PC-9 (cell line): Measurements from ENCODE around the gene SMPD3. TPM values are rescaled to one million over a fixed set of nuclear protein-coding genes. Genes with fewer than 3 reads are reported as not detected.

Source experiments
- BruUV-seq: library from RNA; stranded (reverse); fragments of 400-500 nt; replicated peaks from 2 replicates; lab custom pipeline; 2021; lab: Mats Ljungman, UMichigan
- CTCF ChIA-PET: fragments of 300-600 bp; sonication (Branson Sonifier 250); formaldehyde crosslinking; loops from one replicate; lab custom pipeline; 2022; ENCODE audit warnings: antibody characterized with exemption; lab: Charles Lee
- POLR2A ChIA-PET: fragments of 300-600 bp; sonication (Branson Sonifier 250); formaldehyde crosslinking; loops from one replicate; lab custom pipeline; 2022; ENCODE audit warnings: antibody characterized with exemption; ENCODE audit not compliant: unreplicated experiment; lab: Charles Lee
- DNase-seq, 2 experiments: peaks; one replicate each; pipeline versions ENCODE4 v3.0.0 to v3.0.0-alpha.2; 2015 to 2022; ENCODE audit warnings: mixed read lengths in 1 of 2
- H2AFZ ChIP-seq: fragments of 200-600 bp; sonication (generic); 2 replicates; pipeline ENCODE4 v1.8.1; 2017; ENCODE audit warnings: antibody characterized with exemption
- H3F3A ChIP-seq: fragments of 200-600 bp; sonication (generic); 2 replicates; pipeline ENCODE4 v1.8.1; 2017; ENCODE audit warnings: antibody characterized with exemption, mild to moderate bottlenecking, low read depth; ENCODE audit not compliant: insufficient read depth
- H3K27ac ChIP-seq: fragments of 200-600 bp; sonication (generic); 2 replicates; pipeline ENCODE4 v1.6.1; 2016; ENCODE audit warnings: mixed run types
- H3K27me3 ChIP-seq: fragments of 200-600 bp; sonication (generic); 2 replicates; pipeline ENCODE4 v1.6.1; 2016; ENCODE audit warnings: low read depth, mixed run types; ENCODE audit not compliant: insufficient read depth
- H3K36me3 ChIP-seq: fragments of 200-600 bp; sonication (generic); 2 replicates; pipeline ENCODE4 v1.6.1; 2016; ENCODE audit warnings: low read depth, mixed run types
- H3K4me1 ChIP-seq: fragments of 200-600 bp; sonication (generic); replicated peaks from 2 replicates; pipeline ENCODE4 v1.6.1; 2016; ENCODE audit warnings: mixed run types; ENCODE audit not compliant: insufficient read depth
- H3K4me2 ChIP-seq: fragments of 200-600 bp; sonication (generic); 2 replicates; pipeline ENCODE4 v1.6.1; 2017; ENCODE audit warnings: mixed run types
- H3K4me3 ChIP-seq: fragments of 200-600 bp; sonication (generic); 2 replicates; pipeline ENCODE4 v1.6.1; 2016; ENCODE audit warnings: mixed run types
- H3K79me2 ChIP-seq: fragments of 200-600 bp; sonication (generic); 2 replicates; pipeline ENCODE4 v1.6.1; 2017; ENCODE audit warnings: low read depth, mixed run types
- H3K9me2 ChIP-seq: fragments of 200-600 bp; sonication (generic); 2 replicates; pipeline ENCODE4 v1.8.1; 2017; ENCODE audit warnings: mild to moderate bottlenecking; ENCODE audit not compliant: insufficient read depth
- H3K9me3 ChIP-seq: fragments of 200-600 bp; sonication (generic); 2 replicates; pipeline ENCODE4 v1.8.1; 2016; ENCODE audit warnings: low read depth; ENCODE audit not compliant: insufficient read depth
- H4K20me1 ChIP-seq: fragments of 200-600 bp; sonication (generic); 2 replicates; pipeline ENCODE4 v1.8.1; 2017; ENCODE audit not compliant: insufficient read depth
- CTCF ChIP-seq: fragments of 200-600 bp; sonication (generic); conservative IDR thresholded peaks from 2 replicates; pipeline ENCODE4 v1.6.1; 2017; ENCODE audit warnings: mixed run types, antibody characterized with exemption, mild to moderate bottlenecking, moderate library complexity
- EZH2 ChIP-seq: fragments of 200-600 bp; sonication (generic); IDR thresholded peaks from 2 replicates; pipeline ENCODE4 v1.8.0; 2017; ENCODE audit warnings: antibody characterized with exemption, low read depth
- intact Hi-C: fragments of 100-400 bp; cut with micrococcal nuclease; formaldehyde crosslinking; loops from one replicate; pipeline ENCODE4 v1.10.0; 2022; ENCODE audit not compliant: unreplicated experiment
- total RNA-seq: library from RNA; stranded (reverse); gene quantifications from 2 replicates; pipeline ENCODE4 v1.2.3, GENCODE V29; 2021

SMPD3 gene
- total RNA-seq, 1 experiment from 2014 or later: 0.94 TPM

DNA sequence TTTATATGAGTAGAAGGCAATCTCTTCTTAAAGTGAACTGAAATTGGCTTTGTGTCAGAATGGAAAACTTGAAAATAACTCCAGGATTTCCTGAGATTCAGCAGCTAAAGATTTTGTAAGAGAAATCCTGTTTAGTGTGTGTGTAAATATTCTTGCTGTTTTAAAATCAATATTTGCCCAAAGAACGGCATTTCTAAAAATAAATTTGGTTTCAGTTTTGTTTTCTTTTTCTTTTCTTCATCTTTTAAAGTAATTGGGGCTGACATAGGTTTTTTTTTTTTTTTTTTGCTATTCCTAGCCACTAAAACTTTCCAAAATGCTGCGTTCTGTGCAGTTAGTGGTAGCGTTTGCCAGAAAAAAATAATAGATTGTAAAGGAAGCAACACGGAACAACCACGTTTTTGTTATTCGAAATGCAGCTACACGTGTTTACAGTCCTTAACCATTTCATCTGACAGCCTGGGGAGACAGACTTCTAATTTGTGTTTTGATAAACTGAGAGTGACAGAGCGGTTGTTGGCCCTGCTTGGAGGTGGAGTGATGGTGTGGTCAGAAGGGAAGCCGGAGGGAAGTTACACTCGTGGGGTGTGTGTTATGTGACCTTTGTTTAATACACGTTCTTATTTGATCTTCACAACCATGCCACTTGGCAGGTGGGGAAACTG lies 21.6 kb upstream of the SMPD3 start:
- Histone ChIP-seq H4K20me1 (no peaks in the 10 kb centered on the region), H3K9me2 (no peaks in the 10 kb centered on the region), H3K4me1 (peaks cover 27% of the 10 kb centered on the region), H3K9me3 (no peaks in the 10 kb centered on the region), H3K4me2 (0 out of 2 replicates have a peak overlapping the region, but pooled peaks have one; percentile 9), H3K27me3 (no peaks in the 10 kb centered on the region), H2AFZ (no peak overlapping the region), H3K27ac (no peak overlapping the region), H3K79me2 (no peaks in the 10 kb centered on the region), H3F3A (peaks cover 8% of the 10 kb centered on the region), H3K4me3 (no peak overlapping the region), H3K36me3 (no peaks in the 10 kb centered on the region)
- POLR2A ChIA-PET: no interaction called here
- DNase-seq: no peak
- no peak for TF ChIP-seq EZH2
- intact Hi-C loops: no loop called here
- no TSS peak for BruUV-seq
- CTCF ChIA-PET: no interaction called here

GRCh38 chr16:68468842-68469241 lies 20.5 kb upstream of the SMPD3 start:
- Histone ChIP-seq H2AFZ (no peak overlapping the region), H3F3A (no peaks in the 10 kb centered on the region), H3K9me2 (no peaks in the 10 kb centered on the region), H4K20me1 (no peaks in the 10 kb centered on the region), H3K36me3 (no peaks in the 10 kb centered on the region), H3K9me3 (no peaks in the 10 kb centered on the region), H3K4me3 (no peak overlapping the region), H3K4me2 (no peak overlapping the region), H3K27me3 (no peaks in the 10 kb centered on the region), H3K79me2 (no peaks in the 10 kb centered on the region), H3K27ac (no peak overlapping the region), H3K4me1 (peaks cover 19% of the 10 kb centered on the region)
- peak in 1 of 2 experiments; percentile 40 for DNase-seq
- TF ChIP-seq CTCF (no peak), EZH2 (no peak)
- POLR2A ChIA-PET: no interaction called here
- CTCF ChIA-PET: no interaction called here
- intact Hi-C loops: no loop called here
- no TSS peak for BruUV-seq

DNA sequence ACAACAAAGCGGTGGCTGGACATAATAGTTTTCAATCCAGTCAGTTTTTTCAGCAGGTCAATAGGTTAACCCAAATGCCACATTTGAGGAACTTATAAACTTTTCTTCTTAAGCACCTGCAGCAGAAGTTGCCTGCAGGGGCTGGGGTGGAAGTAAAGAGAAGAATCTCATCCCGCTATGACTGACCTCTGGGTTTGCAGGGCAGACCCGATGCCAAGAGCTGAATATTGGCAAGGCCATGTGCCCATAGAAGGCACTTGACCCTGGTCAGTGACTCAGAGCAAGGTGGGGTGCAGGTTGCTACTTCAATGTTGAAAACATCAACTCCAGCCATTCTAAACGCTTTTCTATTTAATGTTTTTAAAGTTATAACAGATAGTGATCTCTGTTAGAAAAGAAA lies 17.9 kb upstream of the SMPD3 start:
- no TSS peak for BruUV-seq
- no peaks in the 10 kb centered on the region for H3K9me3 ChIP-seq
- H3K4me3 ChIP-seq: no peak overlapping the region
- no peak overlapping the region for H2AFZ ChIP-seq
- H3K27me3 ChIP-seq: no peaks in the 10 kb centered on the region
- H3F3A ChIP-seq: no peaks in the 10 kb centered on the region
- DNase-seq: peak in 1 of 2 experiments; percentile 50
- H3K36me3 ChIP-seq: no peaks in the 10 kb centered on the region
- no peak overlapping the region for H3K27ac ChIP-seq
- no peaks in the 10 kb centered on the region for H3K79me2 ChIP-seq
- H3K4me2 ChIP-seq: peak overlapping the region; percentile 3; the same call in 1 of the 2 replicates
- no peaks in the 10 kb centered on the region for H4K20me1 ChIP-seq
- TF ChIP-seq CTCF (no peak), EZH2 (no peak)
- H3K9me2 ChIP-seq: no peaks in the 10 kb centered on the region
- peaks cover 19% of the 10 kb centered on the region for H3K4me1 ChIP-seq
- intact Hi-C loops: no loop called here
- CTCF ChIA-PET: interaction anchor here (0.5 kb wide), 1 partner anchor 99 kb away, joined by 3 read pairs; no protein-coding TSS in a partner anchor
- POLR2A ChIA-PET: no interaction called here
